ENCODE measurements around the gene MANEA. TPM values are rescaled to one million over a fixed set of nuclear protein-coding genes. Genes with fewer than 3 reads are reported as not detected.
"Not testable (repeated sequence)": the region's sequence is repeated elsewhere in the genome, so short reads cannot be mapped to it uniquely, and the experiment has no call there.

The MANEA gene
- total RNA-seq, 1 donor from 2014 or later, result 23.9 TPM

DNA sequence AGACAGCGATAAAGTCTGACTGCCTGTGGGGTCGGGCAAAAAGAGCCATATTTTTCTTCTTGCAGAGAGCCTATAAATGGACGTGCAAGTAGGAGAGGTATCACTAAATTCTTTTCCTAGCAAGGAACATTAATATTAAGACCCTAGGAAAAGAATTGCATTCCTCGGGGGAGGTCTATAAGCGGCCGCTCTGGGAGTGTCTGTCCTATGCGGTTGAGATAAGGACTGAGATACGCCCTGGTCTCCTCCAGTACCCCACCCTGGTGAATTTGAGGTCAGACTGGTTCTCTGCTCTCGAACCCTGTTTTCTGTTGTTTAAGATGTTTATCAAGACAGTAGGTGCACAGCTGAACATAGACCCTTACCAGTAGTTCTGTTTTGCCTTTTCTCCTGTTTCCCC, 6.9 kb downstream of the MANEA start:
- ATAC-seq; DNase-seq (ENCODE audit: low spot score): not testable (repeated sequence)

DNA sequence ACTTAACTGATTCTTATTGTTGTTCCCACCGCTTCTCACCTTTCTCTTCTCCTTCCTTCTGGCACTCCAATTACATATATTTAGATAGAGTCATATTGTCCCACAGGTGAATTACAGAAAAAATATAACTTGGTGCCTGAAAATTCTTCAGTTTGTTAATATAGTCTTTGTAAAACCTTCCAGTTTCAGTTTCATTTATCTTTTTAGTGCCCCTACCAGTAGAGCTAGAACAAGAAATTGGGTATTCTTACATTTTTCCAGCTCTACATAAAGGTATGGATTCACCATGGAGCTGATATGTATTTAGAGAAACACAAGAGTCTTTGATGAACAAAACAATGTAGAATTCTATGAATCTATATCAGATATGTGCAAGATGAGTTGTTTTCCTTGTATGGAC, 10.7 kb downstream of the MANEA start:
- no peak for DNase-seq (ENCODE audit: low spot score)
- no peak for ATAC-seq

DNA sequence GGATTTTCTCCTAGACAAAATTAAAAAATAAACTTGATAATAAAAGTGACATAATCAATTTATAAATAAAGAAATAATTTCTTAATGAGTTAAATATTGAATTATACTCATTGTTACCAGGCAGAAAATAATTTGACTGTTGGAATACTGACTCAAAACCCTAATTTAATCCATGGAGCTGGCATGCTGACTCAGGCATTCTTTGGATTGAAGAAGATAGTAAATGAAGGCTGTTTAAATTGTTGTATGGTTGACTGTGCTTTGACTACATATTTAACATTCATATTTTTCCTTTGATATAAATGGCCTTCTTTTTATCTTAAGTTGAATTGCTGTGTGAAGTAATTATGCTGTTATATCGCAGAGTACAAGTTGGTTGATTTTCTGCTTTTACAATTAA, 11.7 kb downstream of the MANEA start:
- DNase-seq (ENCODE audit: low spot score), result no peak
- no peak for ATAC-seq

DNA sequence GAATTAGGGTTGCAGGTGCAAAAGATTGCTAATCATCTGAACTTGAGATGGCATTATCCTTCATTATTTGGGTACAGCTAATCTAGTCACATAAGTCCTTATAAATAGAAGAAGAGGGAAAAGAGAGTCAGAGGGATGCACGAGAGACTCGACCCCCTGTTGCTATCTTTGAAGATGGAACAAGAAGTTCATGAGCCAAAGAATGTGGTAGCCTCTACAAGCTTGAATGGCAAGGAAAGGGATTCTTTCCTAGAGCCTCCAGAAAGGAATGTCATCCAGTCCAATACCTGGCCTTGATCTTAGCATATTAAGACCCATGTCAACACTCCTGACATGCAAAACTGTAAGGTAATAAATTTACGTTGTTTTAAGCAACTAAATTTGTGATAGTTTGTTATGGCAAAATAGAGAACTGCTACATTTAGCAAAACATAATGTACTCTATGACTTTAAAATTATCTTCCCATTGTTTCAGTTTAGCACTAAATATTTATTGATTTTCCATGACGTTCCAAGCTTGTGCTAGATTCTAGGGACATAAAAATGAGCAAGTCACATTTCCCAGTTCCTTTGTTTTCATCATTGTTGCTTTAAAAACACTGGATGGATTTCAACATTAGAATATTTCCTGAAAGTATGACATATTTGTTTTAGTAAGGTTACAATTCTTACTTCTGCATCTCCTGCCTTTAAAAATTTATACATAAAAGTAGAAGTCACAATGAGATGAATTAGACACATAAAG, 12.7 kb downstream of the MANEA start:
- no peak for ATAC-seq
- no peak for DNase-seq (ENCODE audit: low spot score)

DNA sequence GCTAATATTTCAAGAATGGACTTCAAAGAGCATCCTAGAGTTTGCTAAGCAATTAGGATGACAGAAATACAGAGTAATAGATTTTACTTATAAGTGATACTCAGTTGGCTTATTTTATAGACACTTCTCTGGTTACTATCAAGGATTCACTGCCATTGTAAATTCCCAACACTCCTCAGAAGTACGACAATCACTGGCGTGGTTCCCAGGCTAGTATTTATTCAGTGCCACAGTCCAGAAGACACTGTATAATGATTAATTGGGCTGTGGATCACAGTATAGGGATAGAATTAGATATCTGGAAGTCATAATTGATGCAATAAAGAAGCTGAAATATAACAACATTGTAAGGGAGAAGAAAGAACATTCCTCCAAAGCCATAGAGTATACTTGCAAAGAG, 15.7 kb downstream of the MANEA start:
- DNase-seq (ENCODE audit: low spot score), result peak; percentile 67
- ATAC-seq, result peak; percentile 95

DNA sequence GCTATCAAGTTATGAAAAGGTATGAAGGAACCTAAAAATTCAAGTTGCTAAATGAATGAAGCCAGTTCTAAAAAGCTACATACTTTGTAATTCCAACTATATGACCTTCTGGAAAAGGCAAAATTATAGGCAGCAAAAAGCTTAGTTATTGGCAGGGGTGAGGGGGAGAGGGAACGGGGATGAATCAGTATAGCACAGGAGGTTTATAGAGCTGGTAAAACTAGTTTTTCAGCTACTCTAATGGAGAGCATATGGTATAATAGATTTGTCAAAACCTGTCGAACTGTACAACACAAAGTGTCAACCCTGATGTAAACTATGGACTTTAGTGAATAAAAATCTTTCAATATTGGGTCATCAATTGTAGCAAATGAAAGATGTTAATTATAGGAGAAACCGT, 18.7 kb downstream of the MANEA start:
- DNase-seq (ENCODE audit: low spot score), result no peak
- ATAC-seq, result no peak

DNA sequence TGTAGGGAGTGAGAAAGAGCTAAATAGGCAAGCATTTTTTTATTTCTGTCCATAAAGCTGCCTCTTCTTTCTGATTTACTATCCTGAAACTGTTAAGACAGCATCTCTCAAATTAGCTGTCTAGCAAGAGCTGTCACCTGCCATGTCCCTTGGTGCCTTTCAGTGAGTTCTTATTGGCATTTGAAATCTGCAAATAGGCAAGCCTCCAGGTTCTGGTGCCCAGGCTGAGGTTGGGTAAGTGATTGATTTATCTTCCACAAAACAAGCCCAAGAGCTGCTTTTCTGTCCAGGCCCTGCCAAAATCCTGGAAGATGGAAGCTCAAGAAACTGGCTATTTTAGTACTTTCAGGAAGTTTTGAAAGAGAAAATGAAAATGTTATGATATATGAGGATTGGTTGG, 22.4 kb downstream of the MANEA start:
- peak; percentile 81 for ATAC-seq
- no peak for DNase-seq (ENCODE audit: low spot score)

DNA sequence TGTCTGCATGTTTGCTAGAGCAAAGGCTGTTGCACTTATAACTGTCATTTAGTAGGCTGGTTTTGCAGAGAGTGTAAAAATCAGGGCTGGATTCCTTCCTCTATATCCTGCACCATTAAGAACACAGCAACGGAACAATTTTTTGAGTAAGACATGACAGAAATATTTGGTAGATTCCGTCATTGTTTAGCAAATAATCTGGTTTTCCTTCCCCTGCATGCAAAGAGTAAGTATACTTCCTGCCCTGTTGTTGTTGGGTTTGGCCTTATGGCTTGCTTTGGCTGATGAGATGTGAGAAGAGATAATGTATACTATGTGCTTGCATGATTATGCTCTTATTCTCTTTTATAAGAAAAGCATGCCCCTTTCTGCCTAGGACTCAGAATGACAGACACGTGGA, 23.8 kb downstream of the MANEA start:
- no peak for ATAC-seq
- no peak for DNase-seq (ENCODE audit: low spot score)

DNA sequence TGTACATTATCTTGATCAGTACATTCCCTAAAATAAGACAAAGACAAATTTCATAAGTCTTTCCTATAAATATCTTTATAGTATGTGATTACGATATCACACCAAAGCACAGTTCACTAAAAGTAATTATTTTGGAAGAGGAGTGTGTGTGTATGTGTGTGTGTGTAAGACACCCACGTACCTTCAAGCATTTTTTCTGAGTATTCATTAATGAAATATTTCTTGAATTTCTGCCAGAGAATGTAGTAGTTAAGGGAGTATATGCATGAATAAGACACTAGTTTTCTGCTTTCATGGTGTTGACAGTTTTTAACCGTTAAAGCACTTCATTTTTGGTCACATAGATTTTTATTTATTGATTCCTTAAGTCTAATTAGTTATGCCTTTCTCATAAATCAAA, 36.8 kb downstream of the MANEA start:
- no peak for DNase-seq (ENCODE audit: low spot score)
- no peak for ATAC-seq

DNA sequence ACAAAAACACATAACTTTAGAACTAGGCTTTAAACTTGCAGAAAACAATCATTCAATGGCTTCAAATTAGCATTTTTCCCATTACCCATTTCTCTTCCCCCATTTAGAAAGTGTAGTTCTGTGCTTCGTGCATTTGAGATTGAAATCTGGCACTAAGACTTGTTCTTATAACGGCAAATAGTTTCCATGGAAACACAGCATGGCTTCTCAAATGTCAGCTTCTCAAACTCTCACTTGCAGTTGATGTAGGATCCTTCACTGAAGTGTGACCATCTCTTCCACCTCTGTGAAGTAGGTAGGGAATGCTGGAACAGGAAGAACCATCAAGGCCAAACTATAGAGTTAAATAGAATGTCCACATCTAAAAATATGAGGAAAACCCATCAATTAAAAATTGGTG, 52.2 kb downstream of the MANEA start:
- no peak for ATAC-seq
- no peak for DNase-seq (ENCODE audit: low spot score)

DNA sequence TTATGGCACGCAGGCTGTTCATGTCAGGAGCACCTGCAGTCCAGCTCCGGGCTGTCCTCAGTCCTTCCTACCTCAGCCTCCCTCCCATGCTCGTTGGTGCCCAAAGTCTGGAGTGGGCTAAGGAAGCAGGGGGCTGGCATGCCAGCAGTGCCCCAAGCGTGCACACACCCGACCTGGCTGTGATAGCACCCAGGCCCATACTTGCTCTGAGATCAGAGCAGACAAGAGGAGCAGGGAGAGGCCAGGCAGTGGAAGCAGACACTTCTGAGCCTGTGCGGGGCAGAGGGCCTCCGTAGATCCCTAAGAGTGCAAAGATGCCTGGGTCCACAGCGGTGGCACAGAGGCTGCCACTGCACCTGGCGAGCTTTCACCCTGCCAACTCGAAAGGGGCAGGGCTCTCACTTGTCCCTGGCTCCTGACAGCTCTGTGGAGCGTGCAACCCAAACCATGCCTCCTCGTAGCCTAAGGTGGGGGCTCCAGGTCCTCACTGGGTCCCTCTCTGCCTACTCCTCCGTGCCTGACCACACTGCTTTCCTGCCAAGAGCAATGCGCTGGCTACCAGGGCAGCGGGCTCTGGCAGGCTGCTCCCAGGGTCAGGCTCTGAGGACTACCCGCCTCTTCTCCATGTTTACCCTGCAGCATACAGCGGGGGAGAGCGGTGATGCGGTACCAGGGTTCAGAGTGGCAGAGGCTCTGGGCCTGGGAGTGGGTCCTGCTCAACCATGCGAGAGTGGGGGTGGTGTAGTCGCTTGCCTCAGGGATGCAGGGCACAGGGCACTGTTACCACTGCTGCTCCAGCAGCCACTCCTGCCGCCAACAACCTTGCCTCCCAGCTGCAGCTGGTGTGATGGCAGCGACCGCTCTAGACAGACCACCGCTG, 59.5 kb downstream of the MANEA start:
- no peak for ATAC-seq
- no peak for DNase-seq (ENCODE audit: low spot score)

DNA sequence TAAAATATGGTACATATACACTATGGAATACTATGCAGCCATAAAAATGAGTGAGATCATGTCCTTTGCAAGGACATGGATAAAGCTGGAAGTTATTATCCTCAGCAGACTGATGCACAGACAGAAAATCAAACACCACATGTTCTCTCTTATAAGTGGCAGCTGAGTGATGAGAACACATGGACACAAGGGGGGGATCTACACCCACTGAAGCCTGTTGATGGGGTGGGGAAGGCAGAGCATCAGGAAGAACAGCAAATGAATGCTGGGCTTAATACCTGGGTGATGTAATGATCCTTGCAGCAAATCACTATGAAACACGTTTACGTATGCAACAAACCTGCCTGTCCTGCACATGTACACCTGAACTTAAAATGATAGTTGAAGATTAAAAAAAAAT, 71.3 kb downstream of the MANEA start:
- no peak for DNase-seq (ENCODE audit: low spot score)
- no peak for ATAC-seq

DNA sequence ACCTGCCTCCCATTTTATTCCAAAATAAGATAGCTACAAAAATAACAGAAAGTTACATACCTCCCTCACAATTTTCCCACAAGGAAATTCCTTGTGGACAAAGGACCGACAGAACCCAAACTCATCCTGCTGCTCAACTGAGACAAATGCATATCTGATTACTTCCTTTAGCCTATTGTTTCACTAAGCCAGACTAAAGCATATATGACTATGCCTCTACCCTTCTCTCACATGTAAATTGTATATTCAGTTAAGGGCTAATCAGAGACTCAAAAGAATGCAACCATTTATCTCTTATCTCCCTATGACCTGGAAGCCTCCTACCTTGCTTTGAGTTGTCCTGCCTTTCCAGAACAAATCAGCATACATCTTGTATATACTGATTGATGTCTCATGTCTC, 72.1 kb downstream of the MANEA start:
- no peak for DNase-seq (ENCODE audit: low spot score)
- no peak for ATAC-seq

DNA sequence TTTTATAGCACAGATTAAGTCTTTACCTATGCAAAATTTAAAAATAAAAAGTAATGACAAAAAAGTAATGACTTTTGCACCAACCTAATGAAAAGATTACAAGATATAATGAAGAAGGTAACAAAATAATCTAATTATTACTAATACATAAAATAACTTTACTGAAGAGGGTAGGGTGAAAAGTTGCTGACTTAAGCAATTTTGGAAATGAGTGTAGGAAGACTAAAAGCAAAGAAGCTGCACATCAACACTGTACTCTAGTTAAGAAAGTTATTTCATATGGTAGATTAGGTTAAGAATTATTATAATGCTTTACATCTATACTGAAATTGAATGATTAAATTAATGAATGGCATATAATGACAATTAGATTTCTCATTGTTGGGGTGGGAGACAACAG, 76.8 kb downstream of the MANEA start:
- DNase-seq (ENCODE audit: low spot score) (no peak), ATAC-seq (no peak)

DNA sequence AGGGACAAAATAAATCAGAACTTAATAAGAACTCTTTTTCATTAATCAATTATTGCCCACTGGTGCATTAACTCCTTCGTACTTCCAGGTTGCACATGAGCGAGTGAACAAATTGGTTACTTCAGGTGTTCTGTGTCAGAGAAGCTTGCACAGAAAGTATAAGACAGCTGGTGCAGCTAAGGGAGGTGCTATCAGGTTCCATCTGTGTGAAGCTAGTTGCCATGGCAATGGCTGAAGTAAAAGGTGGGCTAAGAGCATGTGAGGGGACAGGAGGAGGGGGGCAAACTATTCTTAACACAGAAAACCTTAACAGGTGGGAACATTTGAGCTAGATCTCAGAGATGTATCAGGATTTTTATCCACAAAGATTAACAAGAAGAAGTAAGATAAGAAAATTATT, 81.6 kb downstream of the MANEA start:
- DNase-seq (ENCODE audit: low spot score), result no peak
- ATAC-seq, result no peak
